KG1 (cell line): Measurements from ENCODE around the gene CSF1R.

ENCODE experiments used
- DNase-seq: peaks from one replicate; lab custom pipeline; 2025; lab: John Stamatoyannopoulos, UW

CSF1R gene

DNA sequence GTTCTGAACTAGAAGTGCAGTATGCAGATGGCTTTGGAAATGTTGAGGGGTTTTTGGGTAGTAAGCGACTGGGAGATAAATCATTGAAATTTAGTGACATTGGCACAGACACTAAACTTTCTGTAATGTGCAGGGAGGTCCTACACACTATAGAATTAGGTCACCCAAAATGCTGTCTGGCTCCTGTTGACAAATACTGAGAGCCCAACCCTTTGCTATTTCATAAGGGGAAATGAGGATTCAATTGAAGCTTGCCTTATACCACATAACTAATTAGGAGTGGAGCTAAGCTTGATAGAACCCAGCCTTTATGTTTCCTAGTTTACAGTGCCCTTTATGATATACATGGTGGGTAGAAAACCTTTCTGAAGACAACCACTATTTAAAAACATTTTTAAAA is 63.2 kb downstream of the CSF1R start:
- no peak for DNase-seq

DNA sequence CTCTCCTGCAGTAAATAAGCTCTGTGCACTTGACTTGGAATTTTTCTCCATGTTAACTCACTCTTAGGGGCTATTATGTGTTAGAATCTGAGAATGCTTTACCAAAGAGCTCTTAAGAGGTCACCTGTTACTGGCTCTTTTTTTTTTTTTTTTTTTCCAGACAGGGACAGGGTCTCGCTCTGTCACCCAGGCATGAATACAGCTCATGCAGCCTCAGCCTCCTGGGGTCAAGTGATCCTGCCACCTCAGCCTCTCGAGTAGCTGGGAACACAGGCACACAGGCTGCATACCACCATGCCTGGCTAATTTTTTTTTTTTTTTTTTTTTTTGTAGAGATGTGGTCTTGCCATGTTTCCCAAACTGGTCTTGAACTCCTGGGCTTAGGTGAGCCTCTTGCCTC is 63.7 kb downstream of the CSF1R start:
- DNase-seq: no peak

DNA sequence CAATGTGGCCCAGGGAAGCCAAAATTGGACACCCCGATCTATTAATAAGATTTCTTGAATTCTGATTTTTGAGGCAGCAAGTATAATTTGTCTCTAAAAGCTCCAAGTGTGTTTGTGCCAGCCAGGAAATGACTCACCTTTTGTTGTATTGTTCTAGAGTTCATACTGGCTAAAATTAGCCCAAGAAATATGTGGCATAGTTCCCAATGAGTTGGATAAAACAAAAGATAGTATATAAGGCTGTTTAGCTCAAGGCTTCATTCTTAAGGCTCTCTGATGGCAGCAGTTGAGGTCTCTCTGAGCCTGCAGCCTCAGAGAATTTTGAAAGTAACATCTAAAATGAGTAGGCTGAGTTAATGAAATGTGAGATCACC is 64.2 kb downstream of the CSF1R start:
- DNase-seq: no peak

DNA sequence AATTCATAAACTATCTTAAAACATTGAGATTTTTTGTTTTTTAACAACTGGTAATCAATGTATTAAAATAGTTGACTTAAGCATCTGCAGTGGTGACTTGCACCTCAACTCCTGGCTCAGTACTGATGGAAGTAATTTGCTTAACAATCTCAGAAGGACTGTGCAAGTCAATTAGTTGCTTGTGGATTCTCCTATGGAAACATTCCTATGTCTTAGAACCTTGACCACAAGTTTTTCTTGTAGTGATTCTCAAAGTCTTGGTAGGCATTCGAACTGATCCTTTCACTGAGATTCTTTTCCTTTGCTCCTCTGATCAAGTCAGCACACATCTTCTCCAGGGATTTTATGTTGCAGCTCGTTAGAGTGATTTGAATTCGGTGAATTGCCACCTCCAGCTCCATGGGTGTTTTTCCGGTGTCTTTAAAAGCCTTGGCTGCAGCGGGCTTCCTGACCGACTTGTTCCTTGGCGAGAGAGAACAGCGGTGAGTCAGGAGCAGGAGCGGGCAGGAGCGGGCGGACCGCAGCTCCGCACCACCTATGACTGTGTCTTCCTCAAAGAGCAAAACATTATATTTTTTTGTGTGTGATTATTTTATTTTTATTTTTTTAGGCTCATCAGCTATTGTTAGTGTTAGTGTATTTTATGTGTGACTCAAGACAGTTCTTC is 64.7 kb downstream of the CSF1R start:
- DNase-seq: no peak

DNA sequence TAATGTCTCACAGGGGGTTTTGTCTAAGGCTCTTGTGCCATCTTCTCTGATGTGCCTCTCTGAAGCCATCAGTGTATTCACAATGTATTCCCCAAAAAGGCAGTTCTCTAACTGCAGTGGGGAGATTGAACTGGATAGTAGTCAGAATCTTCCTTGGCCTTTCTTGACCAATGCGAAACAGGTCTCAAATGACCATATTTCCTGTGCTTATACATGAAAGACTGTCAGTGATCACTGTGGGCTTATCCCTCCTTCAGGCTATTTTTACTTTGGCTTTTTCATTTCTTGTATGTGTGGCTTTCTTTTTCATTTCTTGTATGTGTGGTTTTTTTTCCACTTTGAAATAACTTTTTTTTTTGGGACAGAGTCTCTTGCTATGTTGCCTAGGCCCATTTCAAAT is 66.1 kb downstream of the CSF1R start:
- no peak for DNase-seq

DNA sequence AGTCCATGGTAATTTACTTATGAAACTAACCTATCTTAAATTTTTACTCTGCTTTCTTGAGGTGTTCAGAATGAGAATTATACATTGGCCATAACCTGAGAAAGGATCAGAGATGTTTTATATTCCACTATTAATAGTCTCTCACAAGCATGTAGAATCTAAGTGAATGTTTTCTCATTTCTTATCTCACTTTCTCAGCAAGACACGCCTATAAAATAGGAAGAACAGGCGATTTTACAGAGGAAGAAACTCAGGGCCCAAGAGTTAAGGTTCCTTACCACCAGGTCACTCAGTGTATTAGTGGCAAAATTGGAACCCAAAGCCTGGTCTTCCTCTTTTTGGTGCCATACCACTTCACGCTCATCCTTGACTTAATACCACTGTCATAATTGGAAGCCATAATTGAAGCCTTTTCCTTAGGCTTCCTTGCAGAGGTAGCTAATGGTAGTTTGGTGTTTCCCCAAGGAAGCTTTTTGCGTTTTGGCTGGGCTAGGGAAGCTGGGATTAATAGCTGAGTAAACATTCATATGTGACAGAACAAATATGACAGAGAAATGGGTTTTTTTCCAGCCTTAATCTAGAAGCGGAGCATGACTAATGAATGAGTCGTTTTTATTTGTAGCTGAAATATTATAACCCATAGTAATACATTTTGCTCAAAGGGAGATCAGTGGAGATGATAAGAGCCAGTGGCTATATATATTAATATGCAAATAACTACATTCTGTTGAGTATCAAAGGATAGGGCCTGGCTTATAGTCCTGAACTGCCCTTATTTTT is 68.9 kb downstream of the CSF1R start:
- DNase-seq: no peak

DNA sequence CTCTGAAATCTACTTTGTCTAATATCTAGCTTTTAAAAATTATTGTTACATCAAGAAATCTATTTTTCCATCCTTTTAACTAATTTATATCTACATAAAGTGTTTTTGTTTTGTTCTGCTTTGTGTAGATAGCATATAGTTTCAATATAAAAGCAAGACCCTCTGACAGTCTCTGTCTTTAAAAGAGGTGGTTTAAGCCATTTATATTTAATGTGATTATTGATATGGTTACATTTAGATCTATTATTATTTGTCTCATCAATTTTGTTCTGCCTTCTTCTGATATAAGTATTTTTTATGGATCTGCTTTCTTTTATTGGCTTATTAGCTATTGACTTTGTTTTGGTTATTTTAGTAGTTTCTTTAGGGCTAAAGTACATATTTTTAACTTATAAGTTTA is 69.8 kb downstream of the CSF1R start:
- no peak for DNase-seq

DNA sequence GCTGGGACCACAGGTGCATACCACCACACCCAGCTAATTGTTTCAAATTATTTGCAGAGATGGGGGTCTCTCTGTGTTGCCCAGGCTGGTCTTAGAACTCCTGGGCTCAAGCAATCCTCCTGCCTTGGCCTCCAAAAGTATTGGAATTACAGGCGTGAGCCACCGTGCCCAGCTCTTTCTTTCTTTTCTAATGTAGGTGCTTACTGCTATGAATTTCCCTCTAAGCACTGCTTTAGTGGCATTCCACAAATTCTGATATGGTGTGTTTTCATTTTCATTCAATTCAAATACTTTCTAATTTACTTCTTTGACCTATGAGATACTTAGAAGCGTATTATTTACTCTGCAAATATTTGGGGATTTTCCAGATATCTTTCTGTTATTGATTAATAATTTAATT is 70.9 kb downstream of the CSF1R start:
- DNase-seq: no peak

DNA sequence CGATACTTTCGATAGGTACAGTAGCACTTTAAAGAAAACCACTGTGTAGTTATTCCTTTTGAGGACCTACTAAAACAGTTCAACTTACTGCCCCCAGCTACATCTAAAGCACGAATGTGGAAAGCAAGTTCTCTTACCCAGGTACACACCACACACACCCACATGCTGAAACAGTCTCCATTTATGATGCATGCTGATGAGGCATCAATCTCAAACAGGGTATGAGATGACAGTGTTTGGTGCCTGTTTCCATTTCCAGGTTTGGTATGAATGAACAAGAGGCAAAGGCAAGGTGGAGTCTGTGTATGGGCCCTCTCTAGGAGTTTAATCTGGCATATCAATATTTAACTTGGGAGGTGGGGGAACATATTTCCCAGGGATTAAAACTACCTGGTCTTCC is 71.9 kb downstream of the CSF1R start:
- DNase-seq: no peak

DNA sequence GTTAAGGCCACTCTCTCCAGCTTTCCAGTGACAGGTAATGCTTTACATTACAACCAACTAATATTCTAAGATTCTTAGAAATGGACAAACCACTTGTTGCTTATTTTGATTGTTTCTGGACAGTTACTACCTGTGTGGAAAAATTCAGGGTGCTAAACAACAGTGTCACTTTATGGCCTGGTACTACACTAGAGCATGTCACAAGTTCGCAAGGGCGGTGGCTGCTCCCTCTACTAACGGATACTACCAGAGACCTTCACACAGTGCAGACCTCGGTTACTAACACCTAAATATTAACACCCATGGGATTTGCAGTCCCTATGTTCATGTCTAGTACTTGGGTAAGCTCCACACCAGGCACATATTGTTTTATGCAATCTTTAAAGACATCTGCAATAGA is 72.4 kb downstream of the CSF1R start:
- DNase-seq: no peak

DNA sequence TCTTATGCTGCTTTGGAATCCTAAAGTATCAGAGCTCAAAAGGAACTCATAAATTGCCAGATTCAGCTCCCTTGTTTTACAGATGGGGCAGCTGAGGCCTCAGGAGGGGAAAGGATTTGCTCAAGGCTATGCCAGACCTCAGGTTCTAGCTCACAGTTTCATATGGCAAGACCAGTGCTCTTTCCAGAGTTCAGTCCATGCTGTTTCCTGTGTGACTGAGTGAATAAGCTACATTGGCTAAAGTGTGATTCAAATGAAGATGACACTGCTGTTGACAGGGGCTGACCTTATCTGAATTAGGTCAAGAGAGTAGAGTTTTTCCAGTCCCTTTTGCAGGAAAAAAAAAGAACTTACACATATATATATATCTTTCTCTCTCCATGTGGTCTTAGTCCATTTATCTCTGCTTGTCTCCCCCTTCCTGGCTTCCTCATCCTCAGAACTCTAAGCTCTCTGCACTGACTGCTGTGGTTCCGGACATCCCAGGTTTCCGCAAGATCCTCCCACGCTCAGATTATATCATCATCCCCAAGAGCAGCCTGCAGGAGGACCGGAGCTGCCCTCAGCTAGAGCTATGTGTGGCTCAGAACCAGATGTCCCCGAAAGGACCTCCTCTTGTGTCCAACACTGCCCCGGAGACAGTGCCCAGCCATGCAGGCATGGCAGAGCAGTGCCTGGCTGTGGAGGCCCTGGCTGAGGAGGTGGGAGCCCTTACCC is 76.5 kb downstream of the CSF1R start:
- no peak for DNase-seq

DNA sequence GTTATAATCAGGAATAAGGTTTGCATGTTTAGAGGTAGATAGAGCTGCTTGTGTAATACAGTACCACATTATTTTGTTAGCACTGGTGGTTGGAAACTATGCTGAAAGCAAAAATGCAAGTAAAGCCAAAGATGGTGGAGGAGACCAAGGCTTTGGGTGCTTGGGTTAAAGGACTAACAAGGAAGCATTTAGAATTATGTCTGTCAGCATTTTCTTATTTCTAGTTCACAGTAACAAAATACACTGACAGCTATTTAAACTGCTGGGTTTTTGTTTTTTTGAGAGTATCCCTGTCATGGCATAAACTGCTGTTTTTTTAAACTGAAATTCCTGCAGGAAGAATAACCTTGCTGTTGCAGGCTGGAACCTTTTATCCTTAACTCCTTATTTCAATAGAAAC is 79.3 kb downstream of the CSF1R start:
- DNase-seq: no peak

DNA sequence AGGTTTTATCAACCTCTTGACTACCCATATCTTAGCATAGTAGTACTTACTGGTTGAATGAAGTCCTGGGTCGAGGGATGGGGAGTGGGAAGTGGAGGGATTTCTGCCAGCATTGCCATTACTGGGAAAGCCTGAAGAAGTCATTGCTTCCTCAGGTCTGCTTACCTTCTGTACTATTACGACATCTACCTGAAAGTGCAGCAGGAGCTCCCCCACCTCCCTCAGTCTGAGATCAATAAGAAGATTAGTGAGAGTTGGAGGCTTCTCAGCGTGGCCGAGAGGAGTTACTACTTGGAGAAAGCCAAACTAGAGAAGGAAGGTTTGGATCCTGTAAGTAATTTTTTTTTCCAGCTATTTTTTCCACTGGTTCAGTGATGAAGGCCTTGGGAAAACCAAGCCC is 80.0 kb downstream of the CSF1R start:
- no peak for DNase-seq
